H1 (cell line): ENCODE results near the gene ALPG. TPM values are rescaled to one million over a fixed set of nuclear protein-coding genes. Genes with fewer than 3 reads are reported as not detected.

Source experiments
- CTCF ChIA-PET: fragments of 300-600 bp; sonication (Branson Sonifier 250); formaldehyde crosslinking; loops from one replicate; lab custom pipeline; 2021; ENCODE audit not compliant: partially characterized antibody; lab: Charles Lee
- POLR2A ChIA-PET: fragments of 300-600 bp; sonication (Branson Sonifier 250); formaldehyde crosslinking; loops from one replicate; lab custom pipeline; 2021; ENCODE audit warnings: inconsistent platforms; ENCODE audit not compliant: partially characterized antibody; lab: Charles Lee
- DNase-seq, 2 experiments: peaks; one replicate each; pipeline versions ENCODE4 v3.0.0 to v3.0.0-alpha.2; 2010 to 2022; ENCODE audit warnings: low spot score in 2 of 2, low read depth in 1 of 2, mixed read lengths in 1 of 2
- FAIRE-seq: peaks from 2 replicates; lab custom pipeline; 2011; peaks lifted over from hg19 to GRCh38; lab: Jason Lieb, UNC
- H2AFZ ChIP-seq: 2 replicates; pipeline ENCODE4 v1.8.1; 2012; ENCODE audit warnings: low read length, inconsistent platforms
- H2AK5ac ChIP-seq: 2 replicates; pipeline ENCODE4 v1.6.1; 2013; ENCODE audit warnings: low read depth, low read length
- H2BK120ac ChIP-seq: replicated peaks from 2 replicates; pipeline ENCODE3; 2013; ENCODE audit warnings: low read depth, low read length, inconsistent platforms
- H2BK12ac ChIP-seq: 2 replicates; pipeline ENCODE4 v1.6.1; 2013; ENCODE audit warnings: low read depth, low read length
- H2BK15ac ChIP-seq: 2 replicates; pipeline ENCODE4 v1.6.1; 2013; ENCODE audit warnings: low read length
- H2BK20ac ChIP-seq: 2 replicates; pipeline ENCODE4 v1.6.1; 2013; ENCODE audit warnings: low read length
- H2BK5ac ChIP-seq: 2 replicates; pipeline ENCODE4 v1.6.1; 2013; ENCODE audit warnings: low read depth, low read length
- H3K14ac ChIP-seq: 2 replicates; pipeline ENCODE4 v1.6.1; 2013; ENCODE audit warnings: inconsistent platforms; ENCODE audit not compliant: insufficient read length
- H3K18ac ChIP-seq: 2 replicates; pipeline ENCODE4 v1.6.1; 2013; ENCODE audit warnings: low read length; ENCODE audit errors: extremely low read depth
- H3K23ac ChIP-seq: 2 replicates; pipeline ENCODE4 v1.6.1; 2013; ENCODE audit warnings: inconsistent platforms; ENCODE audit not compliant: insufficient read length
- H3K23me2 ChIP-seq: 2 replicates; pipeline ENCODE4 v1.6.1; 2013; ENCODE audit warnings: low read depth, low read length
- H3K27ac ChIP-seq: 2 replicates; pipeline ENCODE4 v1.6.1; 2011; ENCODE audit warnings: low read depth, low read length, inconsistent platforms
- H3K27me3 ChIP-seq, 4 experiments: replicated peaks in 1 of 4; 1 replicate in 1 of 4; 2 replicates in 3 of 4; pipeline versions ENCODE4 v1.6.1 to v1.8.1; 2011 to 2013; ENCODE audit warnings: low read length in 3 of 4, mild to moderate bottlenecking in 3 of 4, inconsistent platforms in 2 of 4, mixed read lengths in 2 of 4, moderate library complexity in 1 of 4; ENCODE audit not compliant: control insufficient read depth in 3 of 4, insufficient read depth in 3 of 4; ENCODE audit errors: extremely low read depth in 1 of 4
- H3K36me3 ChIP-seq, 4 experiments: 2 replicates each; pipeline versions ENCODE4 v1.6.1 to v1.8.1; 2011 to 2013; ENCODE audit warnings: mild to moderate bottlenecking in 4 of 4, low read length in 3 of 4, moderate library complexity in 2 of 4, control low read depth in 1 of 4, inconsistent platforms in 1 of 4; ENCODE audit not compliant: insufficient read depth in 4 of 4, control insufficient read depth in 2 of 4
- H3K4ac ChIP-seq: replicated peaks from 2 replicates; pipeline ENCODE3; 2013; ENCODE audit warnings: low read length, low read depth, mixed read lengths, inconsistent platforms; ENCODE audit not compliant: insufficient read length
- H3K4me1 ChIP-seq, 4 experiments: replicated peaks in 1 of 4; 1 replicate in 1 of 4; 2 replicates in 3 of 4; pipeline versions ENCODE4 v1.6.1 to v1.8.1; 2011 to 2013; ENCODE audit warnings: low read length in 3 of 4, inconsistent platforms in 2 of 4, mixed read lengths in 1 of 4; ENCODE audit not compliant: insufficient read depth in 4 of 4, control insufficient read depth in 3 of 4
- H3K4me2 ChIP-seq, 2 experiments: 2 replicates each; pipeline versions ENCODE4 v1.6.1 to v1.8.1; 2011 to 2013; ENCODE audit warnings: low read depth in 2 of 2, low read length in 2 of 2, control low read depth in 1 of 2, inconsistent platforms in 1 of 2, mild to moderate bottlenecking in 1 of 2; ENCODE audit not compliant: insufficient read depth in 1 of 2
- H3K4me3 ChIP-seq, 4 experiments: fragments of 200-600, 300-600 bp in 1 of 4; sonication (generic), shearing (Covaris generic), sonication (Bioruptor Twin) in 1 of 4; 2 replicates each; pipeline versions ENCODE4 v1.5.1 to v1.8.1; 2011 to 2016; ENCODE audit warnings: low read length in 4 of 4, low read depth in 3 of 4, control low read depth in 2 of 4, inconsistent platforms in 2 of 4, mild to moderate bottlenecking in 2 of 4, mixed read lengths in 1 of 4, moderate library complexity in 1 of 4; ENCODE audit not compliant: insufficient read depth in 2 of 4; ENCODE audit errors: extremely low read depth in 1 of 4
- H3K56ac ChIP-seq: replicated peaks from 2 replicates; pipeline ENCODE3; 2013; ENCODE audit warnings: low read depth, mild to moderate bottlenecking, mixed read lengths, low read length, inconsistent platforms; ENCODE audit not compliant: insufficient read length
- H3K79me1 ChIP-seq: 2 replicates; pipeline ENCODE4 v1.6.1; 2013; ENCODE audit warnings: low read depth, low read length, control low read depth
- H3K79me2 ChIP-seq, 2 experiments: 2 replicates each; pipeline versions ENCODE4 v1.6.1 to v1.8.1; 2012 to 2013; ENCODE audit warnings: low read length in 2 of 2, mild to moderate bottlenecking in 2 of 2, inconsistent platforms in 1 of 2; ENCODE audit not compliant: insufficient read depth in 2 of 2, control insufficient read depth in 1 of 2
- H3K9ac ChIP-seq, 4 experiments: replicated peaks in 1 of 4; 1 replicate in 1 of 4; 2 replicates in 3 of 4; pipeline versions ENCODE4 v1.6.1 to v1.8.1; 2011 to 2013; ENCODE audit warnings: low read depth in 3 of 4, low read length in 3 of 4, control low read depth in 2 of 4, mild to moderate bottlenecking in 2 of 4, moderate library complexity in 2 of 4, inconsistent platforms in 1 of 4; ENCODE audit errors: extremely low read depth in 1 of 4
- H3K9me3 ChIP-seq, 2 experiments: 2 replicates each; pipeline versions ENCODE4 v1.6.1 to v1.8.1; 2012 to 2013; ENCODE audit warnings: mild to moderate bottlenecking in 2 of 2, moderate library complexity in 2 of 2, control low read depth in 1 of 2, inconsistent platforms in 1 of 2, low read depth in 1 of 2, low read length in 1 of 2, mixed read lengths in 1 of 2; ENCODE audit not compliant: insufficient read depth in 2 of 2
- H4K20me1 ChIP-seq, 2 experiments: replicated peaks in 1 of 2; 2 replicates each; pipeline versions ENCODE3 to v1.8.1; 2011 to 2013; ENCODE audit warnings: inconsistent platforms in 2 of 2, low read length in 2 of 2, mild to moderate bottlenecking in 1 of 2; ENCODE audit not compliant: insufficient read depth in 2 of 2, control insufficient read depth in 1 of 2
- H4K5ac ChIP-seq: 2 replicates; pipeline ENCODE4 v1.6.1; 2013; ENCODE audit warnings: low read length, low read depth, mixed read lengths, inconsistent platforms; ENCODE audit not compliant: insufficient read length
- H4K8ac ChIP-seq: 2 replicates; pipeline ENCODE4 v1.8.0; 2013; ENCODE audit warnings: mild to moderate bottlenecking, moderate library complexity, low read length, inconsistent platforms; ENCODE audit not compliant: insufficient read depth; ENCODE audit errors: extremely low read depth
- H4K91ac ChIP-seq: replicated peaks from 2 replicates; pipeline ENCODE3; 2013; ENCODE audit warnings: low read length, mixed read lengths, inconsistent platforms; ENCODE audit not compliant: insufficient read length
- HDAC6 ChIP-seq: IDR thresholded peaks from one replicate; pipeline ENCODE4 v1.7.1; 2012; ENCODE audit warnings: low read depth, mild to moderate bottlenecking, inconsistent platforms, low read length, moderate library complexity
- MAX ChIP-seq: IDR thresholded peaks from 2 replicates; pipeline ENCODE4 v1.6.1; 2012; ENCODE audit warnings: inconsistent platforms
- PHF8 ChIP-seq: fragments of 200-600 bp; sonication (generic); conservative IDR thresholded peaks from 2 replicates; pipeline ENCODE4 v1.7.1; 2012; ENCODE audit warnings: low read depth, mild to moderate bottlenecking, inconsistent platforms, low read length, moderate library complexity
- POLR2A ChIP-seq, 2 experiments: IDR thresholded peaks; 1 replicate in 1 of 2; 2 replicates in 1 of 2; pipeline ENCODE4 v1.6.1; 2011; ENCODE audit warnings: low read depth in 2 of 2, low read length in 2 of 2, mild to moderate bottlenecking in 2 of 2; ENCODE audit errors: control extremely low read depth in 1 of 2
- POLR2AphosphoS5 ChIP-seq: IDR thresholded peaks from 2 replicates; pipeline ENCODE4 v1.6.1; 2011; ENCODE audit warnings: low read depth, low read length
- RFX5 ChIP-seq: IDR thresholded peaks from 2 replicates; pipeline ENCODE4 v1.6.1; 2011; ENCODE audit warnings: low read depth, low read length, improper control_type of control experiment, borderline replicate concordance
- WGBS, 2 experiments: shearing (Covaris generic) in 1 of 2; methylation state at CpG; one replicate each; pipeline versions ENCODE4 v1.1.6 to v1.1.7; 2013 to 2015; ENCODE audit warnings: low lambda C conversion rate in 2 of 2, mixed read lengths in 2 of 2, inconsistent platforms in 1 of 2, low coverage in 1 of 2, missing lambda C conversion rate in 1 of 2; ENCODE audit not compliant: insufficient replicate concordance in 2 of 2, insufficient coverage in 1 of 2, insufficient read length in 1 of 2; ENCODE audit errors: extremely low coverage in 1 of 2, missing lambda C conversion rate in 1 of 2; 5-methylcytosine and 5-hydroxymethylcytosine counted together
- polyA plus RNA-seq, 7 experiments: library from polyadenylated mRNA; depleted of rRNA in 3 of 7; stranded (reverse) in 5 of 7; unstranded in 2 of 7; fragments of >200 nt in 5 of 7; fragments of 200-250 nt in 2 of 7; gene quantifications; 1 replicate in 5 of 7; 2 replicates in 1 of 7; 4 replicates in 1 of 7; pipeline versions ENCODE4 v1.2.1 to v1.2.3, GENCODE V29; 2011 to 2013; ENCODE audit warnings: missing spikeins in 2 of 7, mixed read lengths in 2 of 7
- total RNA-seq: library from RNA; stranded (reverse); fragmentation: NEBNext Ultra II Directional; extraction: Animal tissue kit (Norgen Biotek cat#: 25700); gene quantifications from 2 replicates; pipeline ENCODE4 v1.2.1, GENCODE V29; 2021

ALPG gene
- total and polyA plus RNA-seq, 2 of the 8 experiments (the other 6 are each of a cell fraction or from before 2014, with no cell fraction given): 0.56 to 2.1 TPM

GRCh38 chr2:232415138-232415690 lies 8.6 kb downstream of the ALPG start:
- no peak overlapping the region for H4K91ac ChIP-seq
- no peak overlapping the region for H2BK15ac ChIP-seq
- peaks cover 5 to 13% of the 10 kb centered on the region in 2 experiments for H4K20me1 ChIP-seq
- H3K4ac ChIP-seq: no peak overlapping the region
- H3K4me1 ChIP-seq: peaks cover 0 to 15% (median 7%) of the 10 kb centered on the region in 4 experiments; a peak in 6 of 7 replicates
- H2BK12ac ChIP-seq: no peak overlapping the region
- H4K5ac ChIP-seq: no peak overlapping the region
- H3K9me3 ChIP-seq: no peaks in the 10 kb centered on the region
- no peak overlapping the region for H3K4me3 ChIP-seq
- FAIRE-seq: no peak
- DNase-seq: no peak
- H2BK20ac ChIP-seq: 0 out of 2 replicates have a peak overlapping the region, but pooled peaks have one; percentile 61
- H3K9ac ChIP-seq: no peak overlapping the region
- peaks cover 14% of the 10 kb centered on the region; the same call in 1 of the 2 replicates for H3K23me2 ChIP-seq
- CTCF ChIA-PET: interaction anchor here (0.9 to 9.8 kb wide), 9 partner anchors 13 to 82 kb away, joined by 3 to 80 read pairs (median 4); no protein-coding TSS in a partner anchor
- peaks cover 12 to 24% (median 23%) of the 10 kb centered on the region in 4 experiments for H3K27me3 ChIP-seq
- H3K56ac ChIP-seq: no peak overlapping the region
- H3K4me2 ChIP-seq: no peak overlapping the region
- no peak overlapping the region for H2AFZ ChIP-seq
- TF ChIP-seq RFX5: no peak
- no peak for TF ChIP-seq PHF8
- TF ChIP-seq HDAC6: no peak
- TF ChIP-seq POLR2AphosphoS5: peak; percentile 65
- no peak for TF ChIP-seq MAX
- peak in 1 of 2 experiments; percentile 74; a peak in 1 of 3 replicates for TF ChIP-seq POLR2A (IDR thresholded peaks at IDR 0.05; ENCODE audit: control extremely low read depth in 1 of 2, low read depth in 2 of 2, low read length in 2 of 2)
- H3K79me1 ChIP-seq: peaks cover 4% of the 10 kb centered on the region
- 91% methylated on average over 8 of the region's 8 CpGs; no CpG with 5 or more reads in 1 of the 2 experiments for WGBS, 2 experiments
- no peak overlapping the region for H3K23ac ChIP-seq
- H3K79me2 ChIP-seq: peaks cover 0 to 34% of the 10 kb centered on the region in 2 experiments; a peak in 2 of 4 replicates
- peaks cover 8 to 66% (median 36%) of the 10 kb centered on the region in 4 experiments for H3K36me3 ChIP-seq
- H3K14ac ChIP-seq: no peak overlapping the region
- no peak overlapping the region for H4K8ac ChIP-seq
- POLR2A ChIA-PET: interaction anchor here (0.6 to 8.5 kb wide), 5 partner anchors 9 to 44 kb away, joined by 4 to 70 read pairs (median 5); partner anchors contain the start of gene ALPG
- H3K18ac ChIP-seq: no peak overlapping the region; the same call in 1 of the 2 replicates
- H2BK120ac ChIP-seq: no peak overlapping the region
- H3K27ac ChIP-seq: no peak overlapping the region
- H2AK5ac ChIP-seq: no peak overlapping the region
- H2BK5ac ChIP-seq: peak overlapping the region; percentile 24; the same call in 1 of the 2 replicates
